K562 (cell line): Measurements from ENCODE around the gene MPRIP. TPM values are rescaled to one million over a fixed set of nuclear protein-coding genes. Genes with fewer than 3 reads are reported as not detected.

Source experiments
- BHLHE40 ChIP-seq: IDR thresholded peaks from 2 replicates; pipeline ENCODE4 v1.6.1; 2011; ENCODE audit warnings: low read length, improper control_type of control experiment
- CSDE1 ChIP-seq, 2 experiments: fragments of 450-650 bp; IDR thresholded peaks; 2 replicates each; pipeline ENCODE4 v1.6.1; 2016; ENCODE audit warnings: mild to moderate bottlenecking in 1 of 2
- DDX20 ChIP-seq: fragments of 450-650 bp; IDR thresholded peaks from 2 replicates; pipeline ENCODE4 v1.6.1; 2016; ENCODE audit warnings: missing genetic modification characterization, low read depth, mild to moderate bottlenecking, missing compliant biosample characterization, moderate library complexity
- EGR1 ChIP-seq: fragments of 450-650 bp; conservative IDR thresholded peaks from 2 replicates; pipeline ENCODE4 v1.6.1; 2017; ENCODE audit warnings: mild to moderate bottlenecking
- GTF3C2 ChIP-seq: IDR thresholded peaks from 3 replicates; pipeline ENCODE4 v1.6.1; 2011; ENCODE audit warnings: borderline replicate concordance, mild to moderate bottlenecking, moderate library complexity; ENCODE audit not compliant: insufficient read length; ENCODE audit errors: extremely low read depth
- HINFP ChIP-seq: fragments of 450-650 bp; conservative IDR thresholded peaks from 2 replicates; pipeline ENCODE4 v1.6.1; 2016; ENCODE audit warnings: missing genetic modification characterization, low read depth, mild to moderate bottlenecking, control low read depth, missing compliant biosample characterization
- LCOR ChIP-seq: sonication (generic); formaldehyde crosslinking; IDR thresholded peaks from 2 replicates; pipeline ENCODE4 v1.8.0; 2022; ENCODE audit warnings: mild to moderate bottlenecking, missing genetic modification reagents
- NRF1 ChIP-seq, 2 experiments: fragments of 450-650 bp; IDR thresholded peaks in 1 of 2; conservative IDR thresholded peaks in 1 of 2; 2 replicates each; pipeline ENCODE4 v1.6.1; 2014; ENCODE audit warnings: mild to moderate bottlenecking in 2 of 2
- RBM34 ChIP-seq: fragments of 200-400 bp; formaldehyde crosslinking; IDR thresholded peaks from 2 replicates; pipeline ENCODE4 v1.6.1; 2018; ENCODE audit warnings: low read length, borderline replicate concordance; ENCODE audit not compliant: insufficient read depth
- STAG1 ChIP-seq: sonication (generic); formaldehyde crosslinking; IDR thresholded peaks from 2 replicates; pipeline ENCODE4 v1.5.0; 2020; ENCODE audit warnings: missing genetic modification reagents, borderline replicate concordance
- TFAM ChIP-seq: fragments of 250-450 bp; sonication (Bioruptor Pico); conservative IDR thresholded peaks from 2 replicates; pipeline ENCODE4 v1.5.0; 2021; ENCODE audit warnings: mild to moderate bottlenecking, moderate library complexity
- polyA plus RNA-seq, 8 experiments: library from polyadenylated mRNA; depleted of rRNA in 4 of 8; stranded (reverse) in 5 of 8; unstranded in 3 of 8; fragments of >200 nt; fragmentation: Nextera tagmentation in 2 of 8; fragmentation: Illumina TruSeq in 1 of 8; extraction: Ambion mirVana in 2 of 8; extraction: Trizol in 1 of 8; gene quantifications; 2 replicates each; pipeline versions ENCODE4 v1.2.1 to v1.2.3, GENCODE V29; 2011 to 2014; ENCODE audit warnings: inconsistent platforms in 1 of 8, missing spikeins in 1 of 8
- total RNA-seq, 7 experiments: library from RNA; depleted of rRNA in 6 of 7; stranded (reverse); fragments of >200 nt in 6 of 7; fragmentation: Illumina TruSeq in 2 of 7; extraction: Trizol in 2 of 7; gene quantifications; 2 replicates each; pipeline versions ENCODE4 v1.2.1 to v1.2.3, GENCODE V29; 2011 to 2021; ENCODE audit warnings: low replicate concordance in 1 of 7

The MPRIP gene
- total and polyA plus RNA-seq, 9 of the 15 experiments (the other 6 are each of a cell fraction or from before 2014, with no cell fraction given) = 10.0 to 72.6 (median 30.1) TPM

- TF ChIP-seq CSDE1 (IDR thresholded peaks at IDR 0.05) (no peak), BHLHE40 (no peak), TFAM (CRISPR knock-in tag) (no peak), DDX20 (tag) (no peak), LCOR (no peak), RBM34 (no peak), STAG1 (no peak), NRF1 (conservative IDR thresholded peaks at IDR 0.05 in 1 of 2, IDR thresholded peaks at IDR 0.05 in 1 of 2) (no peak), HINFP (tag) (no peak), GTF3C2 (no peak), EGR1 (no peak)
- TF ChIP-seq, all 486 proteins: peak for 0
Measured at GRCh38 chr17:17171186-17171585, 128.9 kb downstream of the MPRIP start (continued).
